Heart left ventricle (tissue), 16 donors: ENCODE results near the gene KCNQ4. TPM values are rescaled to one million over a fixed set of nuclear protein-coding genes. Genes with fewer than 3 reads are reported as not detected.
A peak's percentile ranks its signal among the peaks of the same experiment; 100 is the strongest.

Experiments used
- ATAC-seq, 4 donors: fragments of 200-7000 bp; cut with Tn5 transposase; one replicate each; pipeline ENCODE4 v1.9.1; 2020 to 2022; ENCODE audit warnings: moderate library complexity in 4 of 4, mild to moderate bottlenecking in 3 of 4, moderate number of reproducible peaks in 1 of 4
- DNase-seq, 5 donors: peaks; one replicate each; pipeline ENCODE4 v3.0.0-alpha.2; 2020
- H3K27ac ChIP-seq, 12 donors: fragments of 200-600 bp; sonication (generic) in 4 of 12; one replicate each; pipeline versions ENCODE4 v1.5.0 to v1.8.0; 2016 to 2022; ENCODE audit warnings: mild to moderate bottlenecking in 2 of 12
- H3K27me3 ChIP-seq, 9 donors: fragments of 200-600 bp; sonication (generic) in 2 of 9; one replicate each; pipeline versions ENCODE4 v1.5.1 to v1.8.0; 2016 to 2022; ENCODE audit warnings: mild to moderate bottlenecking in 3 of 9
- H3K36me3 ChIP-seq, 9 donors: fragments of 200-600 bp; sonication (generic) in 2 of 9; one replicate each; pipeline versions ENCODE4 v1.5.0 to v1.8.0; 2018 to 2022; ENCODE audit warnings: mild to moderate bottlenecking in 2 of 9
- H3K4me1 ChIP-seq, 12 donors: fragments of 200-600 bp; sonication (generic) in 4 of 12; one replicate each; pipeline versions ENCODE4 v1.5.0 to v1.8.0; 2016 to 2022; ENCODE audit warnings: mild to moderate bottlenecking in 3 of 12
- H3K4me3 ChIP-seq, 12 donors: fragments of 200-600 bp; sonication (generic) in 4 of 12; one replicate each; pipeline versions ENCODE4 v1.5.0 to v1.8.0; 2017 to 2022; ENCODE audit warnings: mild to moderate bottlenecking in 9 of 12, moderate library complexity in 4 of 12
- H3K9me3 ChIP-seq, 12 donors: fragments of 200-600 bp; sonication (generic) in 4 of 12; one replicate each; pipeline versions ENCODE4 v1.5.0 to v1.8.0; 2016 to 2022; ENCODE audit warnings: mild to moderate bottlenecking in 1 of 12
- CTCF ChIP-seq, 12 donors: fragments of 200-600 bp; sonication (generic) in 4 of 12; IDR thresholded peaks; one replicate each; pipeline versions ENCODE4 v1.5.0 to v1.8.0; 2018 to 2022; ENCODE audit warnings: antibody characterized with exemption in 12 of 12, mild to moderate bottlenecking in 5 of 12
- POLR2A ChIP-seq, 2 donors: fragments of 450-650 bp; IDR thresholded peaks; one replicate each; pipeline ENCODE4 v1.6.1; 2017; ENCODE audit warnings: antibody characterized with exemption in 2 of 2, mild to moderate bottlenecking in 2 of 2, moderate library complexity in 2 of 2
- WGBS, 4 donors: extraction: QIAGEN DNeasy Blood & Tissue Kit in 2 of 4; methylation state at CpG; one replicate each; pipeline versions ENCODE4 v1.1.5 to v1.1.7; 2013 to 2018; 5-methylcytosine and 5-hydroxymethylcytosine counted together
- intact Hi-C, 10 donors: fragments of 100-400 bp; cut with DNase I; formaldehyde crosslinking; loops; one replicate each; pipeline versions ENCODE4 v1.11.1 to v1.14.2; 2022
- polyA plus RNA-seq, 2 donors: library from polyadenylated mRNA; stranded (reverse); fragments of 200-250 nt; gene quantifications; one replicate each; pipeline ENCODE4 v1.2.3, GENCODE V29; 2013
- total RNA-seq, 9 donors: library from RNA; depleted of rRNA in 2 of 9; stranded (reverse); fragments of >200 nt in 2 of 9; fragmentation: NEBNext Ultra II Directional in 3 of 9; extraction: Animal tissue kit (Norgen Biotek cat#: 25700) in 3 of 9; gene quantifications; one replicate each; pipeline versions ENCODE4 v1.1.0 to v1.2.4, GENCODE V29; 2016 to 2023
- donor health status: ischemic (EF 13 %, LVEDD 7.1; RV severe dilation, severe dysfunction).
- donor health status: healthy with polysubstance abuse.
- donor health status: DM: no; HTN: yes; CAD: no.
- donor health status: DM: no; HTN: no; CAD: no.
- donor health status: ischemic (EF 25% LVEDD 6.9; RV normal size, moderate dysfunction).
- donor health status: ischemic (EF 25% LVEDD 5.7; RV mildly dilated, moderate dysfunction).
- donor health status: healthy.
- donor health status: DM: yes; HTN: yes; CAD: no.
- donor health status: ischemic (EF 35%, LVEDD 5.7; RV mildly dilated, moderate dysfunction).
- donor health status: nonischemic (EF 11% LVEDD 7.7; RV severe dilation, severe dysfunction).
- donor health status: DM: yes; HTN: yes; CAD: no.
- donor health status: PGD.
- donor health status: ischemic (EF 29% LVEDD 5.4; RV normal size, mild dysfunction).
- donor health status: nonischemic (EF 23%, LVEDD 6.1; RV moderate dilation, normal function).

Gene KCNQ4
- total and polyA plus RNA-seq, 11 donors: 1.3 to 4.4 (median 1.9) TPM

- H3K9me3 ChIP-seq: no peaks in the 10 kb centered on the region
- H3K36me3 ChIP-seq: no peaks in the 10 kb centered on the region
- TF ChIP-seq CTCF (IDR thresholded peaks at IDR 0.05): no peak
- TF ChIP-seq POLR2A (IDR thresholded peaks at IDR 0.05): no peak
- ATAC-seq (no peak), DNase-seq (no peak)
- 76 to 79% (median 78%) methylated on average over 18 of the region's 18 CpGs for WGBS, 4 donors
- peak overlapping the region in 3 of 12 donors; percentile 21 to 44 (median 25) for H3K27ac ChIP-seq
- no peaks in the 10 kb centered on the region for H3K27me3 ChIP-seq
- intact Hi-C loops: no loop called here
- H3K4me1 ChIP-seq: peaks cover 0 to 11% (median 0%) of the 10 kb centered on the region in 12 donors
- H3K4me3 ChIP-seq: no peak overlapping the region
Measured at GRCh38 chr1:40824591-40825434, 41.2 kb downstream of the KCNQ4 start.

DNA sequence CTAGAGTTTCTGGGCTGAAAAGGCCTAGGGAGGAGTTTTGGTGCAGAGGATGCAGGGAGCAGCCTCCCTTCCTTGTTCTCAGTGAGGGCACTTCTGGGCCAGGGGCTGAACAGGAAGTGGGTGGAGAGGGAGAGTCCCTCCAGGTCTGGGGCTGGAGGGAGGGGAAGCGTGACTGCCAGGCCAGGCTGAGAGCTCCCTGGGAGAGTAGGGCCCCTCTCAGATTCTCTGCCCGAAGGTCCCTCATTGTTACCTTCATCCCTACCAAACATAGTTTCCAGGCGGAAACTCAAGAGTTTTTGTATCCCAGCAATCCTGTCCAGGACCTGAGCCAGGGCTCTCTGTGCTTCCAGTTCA, 41.8 kb downstream of the KCNQ4 start:
- no peak for TF ChIP-seq CTCF (IDR thresholded peaks at IDR 0.05)
- no peak for TF ChIP-seq POLR2A (IDR thresholded peaks at IDR 0.05)
- H3K27me3 ChIP-seq: no peaks in the 10 kb centered on the region
- intact Hi-C loops: no loop called here
- no peak overlapping the region for H3K4me3 ChIP-seq
- H3K4me1 ChIP-seq: peaks cover 0 to 11% (median 0%) of the 10 kb centered on the region in 12 donors
- DNase-seq (no peak), ATAC-seq (peak in 3 of 4 donors; percentile 23 to 78 (median 38))
- H3K36me3 ChIP-seq: no peaks in the 10 kb centered on the region
- H3K27ac ChIP-seq: peak overlapping the region in 4 of 12 donors; percentile 21 to 44 (median 31)
- H3K9me3 ChIP-seq: no peaks in the 10 kb centered on the region
- WGBS, 4 donors: 57 to 70% (median 64%) methylated on average over 3 of the region's 3 CpGs

DNA sequence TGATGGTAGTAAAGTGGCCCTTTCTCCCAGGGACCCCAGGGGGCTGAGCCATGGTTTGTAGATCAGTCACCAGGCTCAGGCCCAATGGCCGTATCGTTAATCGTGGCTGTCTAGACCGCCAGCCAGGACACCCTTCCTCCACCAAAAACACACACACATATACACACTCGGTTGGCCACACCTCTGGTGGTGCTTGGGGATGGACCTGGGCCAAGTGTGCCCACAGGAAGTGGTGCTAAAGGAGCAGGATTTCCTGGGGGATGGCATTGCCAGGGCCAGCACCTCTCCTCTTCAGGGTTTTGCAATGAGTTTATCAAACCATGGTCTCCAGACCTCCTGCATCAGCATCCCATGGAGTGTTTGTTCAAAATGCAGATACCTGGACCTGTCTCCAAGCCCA, 42.4 kb downstream of the KCNQ4 start:
- 40 to 59% (median 49%) methylated on average over 2 to 5 of the region's 5 CpGs for WGBS, 4 donors
- Histone ChIP-seq H3K27ac (peak overlapping the region in 3 of 12 donors; percentile 21 to 37 (median 25)), H3K9me3 (no peaks in the 10 kb centered on the region), H3K27me3 (no peaks in the 10 kb centered on the region), H3K4me1 (peaks cover 0 to 11% (median 0%) of the 10 kb centered on the region in 12 donors), H3K4me3 (no peak overlapping the region), H3K36me3 (no peaks in the 10 kb centered on the region)
- DNase-seq (no peak), ATAC-seq (no peak)
- TF ChIP-seq CTCF (IDR thresholded peaks at IDR 0.05) (no peak), POLR2A (IDR thresholded peaks at IDR 0.05) (no peak)
- intact Hi-C loops: no loop called here

DNA sequence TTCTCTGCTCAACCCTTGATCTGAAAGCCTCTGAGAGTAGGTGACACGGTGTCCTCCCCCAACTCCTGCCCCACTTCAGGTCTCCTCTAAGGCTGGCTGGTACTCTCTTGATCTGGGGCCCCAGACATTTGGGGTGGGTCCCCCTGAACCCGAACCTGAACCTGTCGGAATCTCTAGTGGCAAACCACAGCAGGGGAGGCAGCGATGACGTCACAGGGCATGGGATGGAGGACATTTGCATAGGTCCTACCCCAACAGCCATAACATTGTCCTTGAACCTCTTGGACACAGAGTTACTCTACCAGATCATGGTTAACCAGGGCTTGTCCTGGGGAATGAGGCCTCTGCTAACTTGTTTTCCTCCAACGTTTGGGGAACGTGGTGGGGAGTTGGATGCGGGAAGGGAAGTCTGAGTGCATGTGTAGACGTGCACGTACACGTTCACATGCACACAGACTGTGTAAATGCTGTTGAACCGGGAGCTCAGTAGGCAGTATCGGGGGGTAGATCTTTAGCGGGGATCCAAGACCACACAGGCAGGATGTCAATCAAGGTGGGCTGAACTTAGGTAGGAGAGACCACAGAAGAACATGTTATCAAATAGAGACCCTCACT, 46.2 kb downstream of the KCNQ4 start:
- Histone ChIP-seq H3K27ac (no peak overlapping the region), H3K4me1 (peaks cover 0 to 11% (median 0%) of the 10 kb centered on the region in 12 donors), H3K36me3 (no peaks in the 10 kb centered on the region), H3K4me3 (no peak overlapping the region), H3K9me3 (no peaks in the 10 kb centered on the region), H3K27me3 (no peaks in the 10 kb centered on the region)
- no peak for TF ChIP-seq CTCF (IDR thresholded peaks at IDR 0.05)
- TF ChIP-seq POLR2A (IDR thresholded peaks at IDR 0.05): no peak
- ATAC-seq (no peak), DNase-seq (no peak)
- intact Hi-C loops: no loop called here
- 82 to 96% (median 89%) methylated on average over 13 to 14 of the region's 14 CpGs for WGBS, 4 donors
